ENCODE measurements around the gene PACRG.

PACRG gene

DNA sequence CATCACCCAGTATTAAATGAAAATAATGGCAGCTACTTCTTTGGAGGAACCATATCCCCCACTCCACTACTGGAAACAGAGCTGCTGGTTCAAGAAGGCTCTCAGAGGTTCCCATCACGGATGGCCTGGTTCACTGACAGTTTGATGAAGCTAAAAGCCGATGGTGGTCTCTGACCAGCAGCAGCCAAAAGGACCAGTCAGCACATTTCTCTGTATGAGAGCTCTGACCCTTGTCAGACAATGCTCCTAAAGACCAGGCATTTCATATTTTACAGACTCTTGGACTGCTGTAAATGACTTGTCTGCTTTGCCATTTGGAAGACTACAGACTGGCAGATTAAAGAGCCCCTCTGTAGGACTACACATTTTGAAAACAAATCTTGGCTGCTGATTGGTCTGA is 16.8 kb upstream of the PACRG start:
- DNase-seq (ENCODE audit: low read depth): no peak

DNA sequence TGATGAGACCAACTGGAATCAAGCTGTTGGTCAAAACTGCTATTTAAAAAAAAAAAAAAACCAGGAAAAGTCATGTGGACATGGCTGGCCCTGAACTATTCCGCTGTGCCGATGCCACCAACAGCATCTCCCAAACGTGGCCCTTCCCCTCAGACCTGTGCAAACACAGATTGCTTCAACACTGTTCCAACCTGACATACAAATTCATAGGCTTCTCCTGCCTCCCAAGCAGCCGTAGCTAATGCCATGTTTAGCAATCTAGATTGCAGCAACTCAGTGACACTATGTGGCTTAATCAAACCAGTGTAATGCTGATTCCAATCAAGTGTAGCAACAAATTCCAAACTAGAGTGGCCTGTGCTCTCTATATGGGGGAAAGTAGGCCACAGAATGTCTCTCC is 16.4 kb upstream of the PACRG start:
- DNase-seq (ENCODE audit: low read depth): no peak

DNA sequence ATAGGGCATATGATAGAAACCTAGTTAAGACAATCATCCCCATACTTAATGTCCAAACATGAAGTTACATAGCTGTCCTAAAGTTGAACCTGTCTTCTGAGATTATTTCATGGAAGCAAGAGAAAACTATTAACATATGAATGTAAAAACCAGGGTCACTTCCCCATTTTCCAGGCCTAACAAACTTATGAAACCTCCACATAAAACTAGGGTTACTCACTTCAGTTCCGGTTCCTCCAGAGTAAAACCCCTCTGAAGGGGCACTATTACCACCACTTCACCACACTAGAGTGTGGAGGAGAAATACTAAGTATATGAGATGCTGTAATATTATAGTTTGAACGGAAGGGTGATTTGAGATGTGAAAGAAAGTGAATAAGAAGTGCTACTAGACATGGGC is 15.1 kb upstream of the PACRG start:
- DNase-seq (ENCODE audit: low read depth): no peak

DNA sequence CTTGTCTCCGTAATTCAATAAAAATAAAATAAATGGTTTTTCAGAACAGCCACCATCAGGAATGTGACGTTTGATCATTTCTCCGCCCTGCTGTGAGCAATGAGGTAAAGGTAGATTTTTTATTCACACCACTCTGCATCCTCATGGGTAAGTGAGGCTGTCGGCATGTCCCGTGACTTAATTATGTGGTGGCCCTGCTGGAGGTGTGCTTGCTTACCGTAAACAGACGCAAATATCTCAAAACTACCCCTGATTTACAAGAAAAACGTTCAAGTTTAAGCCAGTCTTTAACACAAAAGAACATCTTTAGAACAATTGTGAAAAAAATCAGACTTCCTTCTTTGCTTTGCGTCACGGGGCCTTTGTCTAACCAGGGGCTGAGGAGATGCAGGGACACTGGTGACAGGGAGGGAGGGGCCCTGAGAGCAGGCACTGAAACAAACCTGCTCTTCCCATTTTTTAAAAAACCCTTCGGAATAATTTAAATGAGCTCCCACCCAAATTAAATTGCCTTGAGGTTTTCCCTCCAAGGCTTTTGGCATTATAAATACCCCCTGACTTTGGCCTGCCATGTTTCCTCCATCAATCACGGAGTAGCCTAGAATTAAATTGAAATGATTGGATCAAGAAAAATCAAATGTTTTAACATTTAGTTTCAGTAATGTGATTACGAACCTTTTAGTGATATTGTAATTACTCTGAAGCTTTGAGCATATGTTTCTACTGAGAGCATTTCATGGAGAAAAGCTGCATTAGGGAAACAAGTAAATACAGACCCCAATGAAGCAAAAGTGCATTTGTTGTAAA is 13.6 kb upstream of the PACRG start:
- no peak for DNase-seq (ENCODE audit: low read depth)

DNA sequence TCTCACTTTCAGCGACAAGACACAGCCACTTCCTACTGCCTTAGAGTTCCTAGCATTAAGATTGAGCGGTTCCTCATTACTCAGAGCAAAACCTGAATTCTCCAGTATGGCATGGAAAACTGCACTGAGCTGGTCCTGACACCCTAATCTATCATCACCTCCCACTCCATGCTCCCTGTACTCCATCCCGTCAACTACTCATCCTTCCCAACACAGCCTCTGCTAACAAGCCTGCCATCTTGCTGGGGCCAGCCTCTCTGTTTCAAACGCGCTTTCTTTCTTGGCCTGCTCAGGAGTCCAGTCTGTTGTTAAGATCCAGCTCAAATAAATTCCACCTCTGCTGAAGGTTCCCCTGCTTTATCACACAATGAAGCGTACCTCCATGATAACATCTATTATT is 12.2 kb upstream of the PACRG start:
- no peak for DNase-seq (ENCODE audit: low read depth)

DNA sequence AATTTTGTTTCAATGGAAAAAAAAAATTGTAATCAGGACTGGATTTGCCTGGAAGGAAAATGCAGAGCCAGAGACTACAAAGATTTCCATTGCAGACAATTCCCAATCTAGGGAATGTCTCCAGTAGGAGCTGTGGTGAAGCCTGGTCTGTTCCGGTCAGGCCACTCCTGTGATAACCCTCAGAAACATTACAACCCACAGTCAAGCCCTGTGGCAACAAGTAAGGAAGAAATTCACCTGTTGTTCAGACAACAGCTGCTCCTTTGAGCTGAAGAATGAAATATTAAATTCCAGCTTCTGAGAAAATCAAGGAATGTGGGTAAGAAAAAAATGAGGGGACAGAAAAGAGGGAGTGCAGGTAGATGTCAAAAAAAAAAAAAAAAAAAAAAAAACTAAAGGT is 8.2 kb upstream of the PACRG start:
- DNase-seq (ENCODE audit: low read depth): no peak

DNA sequence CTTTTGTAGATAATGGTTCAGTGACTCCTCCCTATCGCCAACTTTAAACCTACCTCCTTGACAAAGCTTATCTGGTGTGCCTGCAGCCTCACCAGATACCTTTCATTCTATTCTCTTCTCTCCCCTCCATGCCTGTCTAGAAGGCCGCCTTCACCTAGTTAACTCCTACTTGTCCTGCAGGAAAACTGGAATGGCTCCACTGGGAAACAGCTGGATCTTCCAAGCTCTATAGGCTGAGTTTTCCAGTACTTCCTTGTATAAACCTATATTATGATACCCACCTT is 6.4 kb upstream of the PACRG start:
- no peak for DNase-seq (ENCODE audit: low read depth)

DNA sequence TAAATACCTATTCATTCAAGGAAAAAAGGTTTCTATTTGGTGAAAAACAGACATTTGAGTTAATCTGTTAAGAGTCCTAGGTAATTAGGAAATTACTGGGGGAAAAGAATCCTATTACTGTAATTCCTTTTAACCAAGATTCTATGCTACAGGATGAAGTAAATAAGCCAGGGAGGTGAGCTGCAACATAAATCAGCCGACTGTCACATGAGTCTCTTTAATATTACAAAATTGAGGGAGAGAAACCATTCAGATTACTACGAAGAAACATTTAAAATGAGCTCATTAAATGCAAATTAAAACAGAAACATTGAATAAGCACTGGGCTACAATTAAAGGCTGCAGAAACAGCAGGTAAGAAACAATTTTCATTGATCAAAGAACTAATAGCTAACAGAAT is 5.5 kb upstream of the PACRG start:
- DNase-seq (ENCODE audit: low read depth): no peak

DNA sequence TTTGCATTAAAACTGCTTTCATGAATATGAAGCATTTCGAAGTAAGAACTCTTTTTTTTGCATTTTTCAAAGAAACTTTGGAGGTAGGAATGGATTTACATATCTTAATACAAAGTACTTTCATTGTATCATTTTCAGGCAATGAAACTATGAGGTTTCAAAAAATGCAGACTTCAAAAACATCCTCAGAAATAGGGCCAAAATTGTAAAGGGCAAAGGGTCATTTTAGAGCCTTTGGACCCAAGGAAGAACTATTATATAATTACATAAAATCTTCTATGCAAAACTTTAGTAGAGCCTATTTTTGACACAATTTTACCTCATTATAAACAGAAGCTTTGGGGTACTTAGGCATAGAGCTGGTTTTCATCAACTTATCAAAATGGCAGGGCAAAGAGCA is 5.1 kb upstream of the PACRG start:
- no peak for DNase-seq (ENCODE audit: low read depth)

DNA sequence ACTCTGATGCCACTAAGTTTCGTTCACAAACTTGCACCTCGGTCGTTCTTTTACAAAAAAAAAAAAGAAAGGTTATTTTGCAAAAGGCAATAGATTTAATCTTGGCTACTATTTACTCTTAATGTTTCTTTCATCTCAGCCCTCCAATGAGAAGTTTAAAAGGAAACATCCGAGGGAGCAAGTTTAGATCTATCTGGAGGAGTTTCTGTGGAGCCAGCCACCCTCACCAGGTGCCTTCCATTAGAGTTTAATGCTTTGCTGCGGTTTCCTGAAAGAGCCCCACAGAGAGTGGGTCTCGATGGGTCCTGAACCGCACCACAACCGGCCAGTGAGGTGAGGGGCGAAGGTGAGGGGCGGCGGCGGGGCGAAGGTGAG is 840 bp upstream of the PACRG start:
- DNase-seq (ENCODE audit: low read depth): no peak

DNA sequence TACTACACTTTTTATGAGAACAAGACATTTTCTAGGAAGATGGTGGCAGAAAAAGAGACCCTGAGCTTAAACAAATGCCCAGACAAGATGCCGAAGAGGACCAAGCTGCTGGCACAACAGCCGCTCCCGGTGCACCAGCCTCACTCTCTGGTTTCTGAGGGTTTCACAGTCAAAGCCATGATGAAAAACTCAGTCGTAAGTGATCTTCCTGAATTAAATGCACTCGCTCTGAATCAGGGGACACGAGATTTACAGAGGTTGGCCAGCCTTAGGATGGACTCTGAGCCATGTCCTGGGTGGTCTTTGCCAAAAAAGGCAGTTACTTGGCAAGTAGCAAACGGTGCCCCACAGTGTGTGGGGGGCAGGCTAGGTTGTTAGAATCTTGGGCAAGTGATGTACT is 423 bp downstream of the PACRG start:
- DNase-seq (ENCODE audit: low read depth): no peak

DNA sequence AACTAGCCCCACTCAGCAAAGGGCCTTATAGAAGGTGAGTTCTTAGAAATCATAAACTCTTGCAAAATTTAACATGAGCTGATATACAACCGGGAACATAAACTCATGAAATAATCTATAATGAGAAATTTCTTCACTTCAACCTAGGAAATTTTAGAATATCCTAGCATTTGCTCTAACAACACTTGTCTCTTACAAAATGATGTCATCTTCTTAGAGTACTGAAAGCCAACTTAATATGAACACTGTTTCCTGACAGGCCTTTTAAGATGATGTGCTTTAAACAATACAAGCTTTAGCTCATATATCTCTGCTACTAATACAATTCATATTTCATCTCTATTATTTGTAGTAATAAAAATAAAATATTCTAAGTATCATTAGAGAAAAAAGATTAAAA is 932 bp downstream of the PACRG start:
- DNase-seq (ENCODE audit: low read depth): no peak

DNA sequence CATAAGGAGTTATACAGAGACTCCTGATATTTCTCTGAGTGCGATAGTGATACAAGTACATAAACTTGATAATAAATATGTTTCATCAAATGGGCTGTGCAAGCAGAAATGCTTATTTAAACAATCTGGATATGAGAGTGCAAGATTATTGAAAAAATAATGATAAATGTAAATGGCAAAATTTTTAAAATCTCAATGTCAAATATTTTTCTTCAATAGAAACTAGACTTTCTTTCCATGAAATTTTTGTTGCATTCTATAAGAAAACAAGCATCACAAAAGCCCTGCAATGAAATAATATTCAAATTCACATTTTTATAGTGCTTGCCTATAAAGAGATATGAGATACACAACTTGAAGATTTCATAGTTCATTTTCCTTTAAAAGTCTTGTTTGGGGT is 2.7 kb downstream of the PACRG start:
- no peak for DNase-seq (ENCODE audit: low read depth)

DNA sequence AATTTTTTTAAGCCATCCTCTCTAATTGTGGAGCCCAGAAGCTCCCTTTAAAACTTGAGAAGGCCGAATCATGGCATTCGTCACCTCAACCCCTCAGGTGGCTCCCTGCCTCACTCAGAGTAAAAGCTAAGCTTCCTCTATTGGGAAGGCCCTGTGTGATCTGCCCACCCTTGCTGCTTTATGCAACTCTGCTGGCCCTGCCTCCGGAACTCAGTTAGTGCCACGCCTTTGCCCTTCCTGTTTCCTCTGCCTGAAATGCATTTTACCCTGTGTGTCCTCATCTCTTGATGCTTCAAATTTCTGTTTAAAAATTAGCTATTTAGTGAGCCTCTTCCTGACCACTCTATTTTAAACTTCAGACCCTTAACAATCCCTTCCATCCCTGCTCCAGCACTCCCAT is 5.7 kb downstream of the PACRG start:
- no peak for DNase-seq (ENCODE audit: low read depth)

DNA sequence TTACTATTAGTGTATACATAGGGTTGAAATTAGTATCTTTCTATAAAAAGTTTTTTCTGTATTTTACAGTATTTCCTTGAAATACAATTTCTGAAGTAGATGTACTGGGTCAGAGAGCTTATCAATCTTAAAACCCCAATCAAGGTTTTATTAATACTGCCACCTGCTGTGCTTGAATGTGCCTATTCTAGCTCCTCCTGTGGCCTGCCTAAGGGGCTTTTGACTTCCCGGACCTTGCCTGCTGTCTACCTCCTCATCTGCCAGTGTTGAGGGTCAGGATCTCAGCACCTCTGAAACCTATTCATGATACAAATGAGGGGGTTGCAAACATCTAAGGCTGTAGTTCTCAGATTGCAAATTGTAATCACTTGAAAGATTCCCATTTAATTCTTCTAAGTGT is 9.2 kb downstream of the PACRG start:
- no peak for DNase-seq (ENCODE audit: low read depth)

DNA sequence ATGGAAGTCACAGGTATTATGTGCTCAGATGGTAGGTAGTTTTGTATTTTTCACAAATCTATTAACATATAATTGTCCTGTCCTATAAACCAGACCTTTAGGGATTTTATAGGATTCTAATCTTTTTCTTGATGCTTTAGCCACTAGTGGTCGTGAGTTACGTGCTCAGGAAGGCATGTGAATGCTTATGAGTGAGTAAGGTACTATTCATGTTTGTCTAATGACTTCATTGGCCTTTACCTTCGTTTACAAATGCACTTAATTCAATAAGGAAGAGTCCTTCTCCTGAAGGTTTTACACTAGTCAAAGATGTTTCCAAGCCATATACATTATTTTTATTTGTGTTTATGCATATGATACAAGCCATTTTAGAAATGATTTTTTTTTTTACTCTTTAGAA is 23.0 kb downstream of the PACRG start:
- no peak for DNase-seq (ENCODE audit: low read depth)

DNA sequence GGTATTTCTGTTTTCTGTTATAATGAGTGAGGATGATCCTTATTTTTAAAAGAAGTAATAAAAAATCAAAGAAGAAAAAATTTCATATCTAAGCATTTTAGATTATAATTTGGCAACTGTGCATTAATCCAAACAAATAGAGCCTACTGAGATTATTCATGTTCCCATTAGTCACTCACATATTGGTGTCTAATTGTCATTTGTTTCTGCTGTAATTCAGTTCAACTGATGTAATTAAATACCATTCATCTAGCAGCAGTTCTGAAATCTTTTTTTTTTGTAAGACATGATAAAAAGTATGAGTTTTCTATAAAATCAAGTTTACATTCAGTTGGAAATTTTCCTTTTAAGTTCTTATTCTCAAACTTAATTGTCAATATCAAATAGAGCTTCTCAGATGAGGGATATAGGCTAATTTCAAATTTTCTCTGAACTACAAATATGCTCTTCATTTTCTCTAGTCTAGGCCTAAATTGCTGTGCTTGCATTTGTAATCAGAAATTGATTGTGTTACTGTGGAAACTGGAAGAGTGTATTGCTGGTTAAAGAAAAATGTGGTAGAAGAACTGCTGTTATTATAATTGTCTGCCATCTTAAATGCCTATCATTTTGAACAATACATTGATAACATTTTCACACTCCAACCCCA is 23.6 kb downstream of the PACRG start:
- no peak for DNase-seq (ENCODE audit: low read depth)

DNA sequence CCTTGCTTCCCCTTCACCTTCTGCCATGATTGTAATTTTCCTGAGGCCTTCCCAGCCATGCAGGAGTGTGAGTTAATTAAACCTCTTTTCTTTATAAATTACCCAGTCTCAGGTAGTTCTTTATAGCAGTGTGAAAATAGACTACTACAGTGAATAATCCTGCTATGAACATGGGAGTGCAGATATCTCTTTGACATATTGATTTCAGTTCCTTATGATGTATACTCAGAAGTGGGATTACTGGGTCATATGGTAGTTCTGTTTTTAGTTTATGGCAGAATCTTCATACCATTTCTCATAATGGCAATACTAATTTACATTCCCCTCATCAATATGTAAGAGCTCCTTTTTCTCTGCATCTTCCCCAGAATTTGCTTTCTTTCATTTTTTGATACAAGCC is 26.0 kb downstream of the PACRG start:
- no peak for DNase-seq (ENCODE audit: low read depth)

DNA sequence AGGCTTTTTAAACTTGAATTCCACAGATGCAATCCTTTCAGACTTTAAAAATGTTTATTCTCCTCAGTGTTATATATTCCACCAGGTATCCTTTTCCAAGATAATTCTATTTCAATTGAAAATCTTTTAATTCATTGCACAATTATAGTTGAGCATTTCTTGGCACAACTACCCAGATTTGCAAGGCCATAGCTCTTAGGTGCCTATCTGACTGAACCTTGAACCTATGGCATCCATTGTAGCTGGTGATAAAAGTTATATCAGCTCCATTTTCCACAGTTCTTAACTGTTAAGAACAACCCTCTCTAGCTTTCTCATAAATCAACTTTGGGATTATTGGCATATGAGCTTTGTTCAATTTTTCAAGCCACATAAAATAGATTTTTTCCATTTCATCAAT is 42.4 kb downstream of the PACRG start:
- no peak for DNase-seq (ENCODE audit: low read depth)

DNA sequence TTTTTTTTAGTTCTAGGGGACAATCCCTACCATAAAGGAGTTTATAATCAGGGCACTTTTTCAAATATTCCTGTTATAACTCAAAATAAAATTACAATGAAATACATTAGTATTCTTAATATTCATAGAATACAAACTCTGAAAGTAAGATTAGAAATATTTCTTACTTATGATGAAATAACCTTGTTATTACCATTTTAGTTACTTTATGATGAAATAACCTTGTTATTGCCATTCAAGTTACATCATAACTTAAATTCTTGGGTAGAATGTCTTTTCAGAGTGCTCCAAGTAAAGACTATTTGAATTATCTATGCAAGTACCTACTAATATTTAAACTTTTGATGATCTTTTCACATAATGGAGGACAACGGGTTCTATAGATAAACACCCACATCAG is 43.2 kb downstream of the PACRG start:
- no peak for DNase-seq (ENCODE audit: low read depth)

DNA sequence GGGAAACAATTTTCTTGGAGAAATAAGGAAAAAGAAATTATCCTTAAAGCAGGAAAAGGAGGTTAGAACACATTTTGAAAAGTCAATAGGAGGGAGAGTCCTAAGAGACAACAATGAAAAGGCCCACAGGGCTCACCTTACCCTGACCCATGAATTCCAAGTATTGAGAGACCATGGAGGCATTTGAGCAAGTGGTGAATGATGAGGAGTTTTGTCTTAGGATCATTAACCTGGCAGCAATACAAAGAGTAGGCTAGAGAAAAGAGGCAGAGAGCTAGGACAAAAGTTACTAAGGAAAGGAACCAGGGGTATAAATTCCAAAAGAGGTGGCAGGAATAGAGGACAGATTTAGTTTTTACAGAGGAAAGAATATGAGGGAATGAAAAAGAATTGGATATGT is 44.7 kb downstream of the PACRG start:
- DNase-seq (ENCODE audit: low read depth): no peak

DNA sequence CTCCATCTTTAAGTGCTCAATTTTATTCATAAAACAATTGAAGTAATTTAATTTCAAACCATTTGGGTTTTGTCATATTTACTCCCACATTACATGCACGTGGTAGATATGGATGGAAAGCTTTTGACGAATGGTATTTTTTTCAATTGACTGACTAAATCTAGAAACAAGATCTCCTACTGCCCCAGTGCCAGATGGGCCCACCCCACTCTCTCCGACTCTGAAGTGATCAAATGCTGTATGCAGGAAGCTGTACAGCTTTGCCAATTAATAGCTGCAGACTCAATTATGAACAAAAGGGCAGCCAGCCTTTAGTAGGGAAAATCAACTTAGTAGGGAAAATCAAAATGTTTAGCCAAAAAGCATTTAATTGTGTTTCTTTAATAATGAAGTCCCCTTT is 46.2 kb downstream of the PACRG start:
- DNase-seq (ENCODE audit: low read depth): no peak

DNA sequence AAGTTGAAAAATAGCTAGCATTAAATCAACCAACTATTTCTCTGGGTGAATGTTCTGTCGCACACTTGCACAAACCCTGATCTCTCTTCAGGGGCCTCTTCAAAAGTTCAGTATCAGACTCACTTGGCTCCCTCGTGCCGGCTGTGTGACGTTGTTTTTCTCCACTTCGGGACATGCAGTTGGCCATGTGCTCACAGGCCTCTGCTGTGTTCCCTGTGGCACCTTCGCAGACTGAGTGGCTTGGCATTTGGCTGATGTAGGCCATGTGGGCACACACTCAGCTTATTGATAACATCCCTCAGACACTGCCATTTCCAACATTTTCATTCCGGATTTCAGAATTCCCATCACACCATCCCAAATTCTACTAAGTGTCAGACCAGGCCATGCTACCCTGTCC is 49.3 kb downstream of the PACRG start:
- DNase-seq (ENCODE audit: low read depth): no peak

DNA sequence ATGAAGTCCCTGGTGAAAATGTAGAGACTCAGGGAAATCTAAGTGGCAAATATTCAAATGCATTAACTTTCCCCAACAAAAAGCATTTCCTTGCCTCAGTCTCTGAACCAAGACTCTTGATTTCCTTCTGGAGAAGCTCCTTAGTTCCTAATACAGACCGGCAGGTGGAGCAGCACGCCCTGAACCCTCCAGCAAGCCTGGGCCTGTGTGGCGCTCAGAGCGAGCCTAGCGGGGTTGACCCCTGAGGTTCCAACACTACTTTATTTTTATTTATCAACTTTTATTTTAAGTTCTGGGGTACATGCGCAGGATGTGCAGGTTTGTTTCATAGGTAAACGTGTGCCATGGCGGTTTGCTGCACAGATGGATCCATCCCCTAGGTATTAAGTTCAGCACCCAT is 50.8 kb downstream of the PACRG start:
- DNase-seq (ENCODE audit: low read depth): no peak
